HepG2 (cell line): ENCODE data around the gene DENND5A. TPM values are rescaled to one million over a fixed set of nuclear protein-coding genes. Genes with fewer than 3 reads are reported as not detected.

Source experiments
- ATAC-seq: fragments of 200-7000 bp; cut with Tn5 transposase; 3 replicates; pipeline ENCODE4 v1.9.1; 2020; ENCODE audit warnings: mild to moderate bottlenecking, moderate library complexity
- BruUV-seq: library from RNA; stranded (reverse); fragments of 400-500 nt; replicated peaks from 2 replicates; lab custom pipeline; 2021; lab: Mats Ljungman, UMichigan
- CTCF ChIA-PET: fragments of 300-600 bp; formaldehyde crosslinking; extraction: SDS; loops from one replicate; lab custom pipeline; 2021; ENCODE audit warnings: low total read pairs, inconsistent platforms, low intra/inter-chr PET ratio; lab: Yijun Ruan, JAX
- POLR2A ChIA-PET: fragments of 350-600 bp; sonication (Branson Sonifier 250); formaldehyde crosslinking; loops from one replicate; lab custom pipeline; 2020; ENCODE audit warnings: antibody characterized with exemption, inconsistent platforms; lab: Yijun Ruan, JAX
- DNase-seq: peaks from one replicate; pipeline ENCODE4 v3.0.0-alpha.2; 2015; ENCODE audit warnings: low spot score
- FAIRE-seq: peaks from 3 replicates; lab custom pipeline; 2011; peaks lifted over from hg19 to GRCh38; lab: Jason Lieb, UNC
- H2AFZ ChIP-seq: one replicate; pipeline ENCODE4 v1.6.1; 2011; ENCODE audit warnings: low read length, inconsistent platforms
- H3K27ac ChIP-seq: fragments of 300-600 bp; 3 replicates; pipeline ENCODE4 v1.8.0; 2011; ENCODE audit warnings: mixed run types, mild to moderate bottlenecking, mixed read lengths, low read length, inconsistent platforms; ENCODE audit not compliant: insufficient read depth; ENCODE audit errors: extremely low read length
- H3K27me3 ChIP-seq, 2 experiments: fragments of 200-600 bp in 1 of 2; 2 replicates in 1 of 2; 3 replicates in 1 of 2; pipeline versions ENCODE4 v1.6.0 to v1.8.0; 2011; ENCODE audit warnings: low read length in 2 of 2, mild to moderate bottlenecking in 2 of 2, moderate library complexity in 2 of 2, inconsistent platforms in 1 of 2; ENCODE audit not compliant: insufficient read depth in 2 of 2, control insufficient read depth in 1 of 2
- H3K36me3 ChIP-seq, 2 experiments: fragments of 200-600 bp in 1 of 2; replicated peaks in 1 of 2; 2 replicates in 1 of 2; 3 replicates in 1 of 2; pipeline versions ENCODE4 v1.5.1 to v1.8.0; 2011; ENCODE audit warnings: low read length in 2 of 2, inconsistent platforms in 1 of 2; ENCODE audit not compliant: insufficient read depth in 2 of 2, control insufficient read depth in 1 of 2
- H3K4me1 ChIP-seq: 2 replicates; pipeline ENCODE4 v1.5.1; 2012; ENCODE audit warnings: low read length, inconsistent platforms; ENCODE audit not compliant: insufficient read depth
- H3K4me2 ChIP-seq: 2 replicates; pipeline ENCODE4 v1.6.0; 2011; ENCODE audit warnings: low read depth, low read length, inconsistent platforms
- H3K4me3 ChIP-seq, 3 experiments: fragments of 200-600 bp in 1 of 3; sonication (generic), shearing (Covaris generic) in 1 of 3; replicated peaks in 1 of 3; 2 replicates each; pipeline ENCODE4 v1.5.1; 2011 to 2016; ENCODE audit warnings: low read length in 3 of 3, inconsistent platforms in 2 of 3, low read depth in 2 of 3, mild to moderate bottlenecking in 2 of 3, control low read depth in 1 of 3, mixed read lengths in 1 of 3; ENCODE audit not compliant: insufficient read depth in 1 of 3
- H3K79me2 ChIP-seq: one replicate; pipeline ENCODE4 v1.6.1; 2011; ENCODE audit warnings: low read length, inconsistent platforms; ENCODE audit not compliant: insufficient read depth
- H3K9ac ChIP-seq: 2 replicates; pipeline ENCODE4 v1.6.0; 2011; ENCODE audit warnings: mild to moderate bottlenecking, low read depth, low read length, inconsistent platforms; ENCODE audit not compliant: insufficient read depth
- H3K9me3 ChIP-seq: 2 replicates; pipeline ENCODE4 v1.5.1; 2012; ENCODE audit warnings: mild to moderate bottlenecking, low read length
- H4K20me1 ChIP-seq: 2 replicates; pipeline ENCODE4 v1.6.0; 2011; ENCODE audit warnings: inconsistent platforms, mild to moderate bottlenecking, low read length, moderate library complexity; ENCODE audit not compliant: insufficient read depth
- CBX5 ChIP-seq: sonication (generic); formaldehyde crosslinking; IDR thresholded peaks from 2 replicates; pipeline ENCODE4 v1.4.0; 2020; ENCODE audit warnings: missing genetic modification reagents, borderline replicate concordance
- GTF2F1 ChIP-seq: fragments of 150-350 bp; IDR thresholded peaks from 2 replicates; pipeline ENCODE4 v1.6.1; 2014; ENCODE audit warnings: low read length
- GTF3A ChIP-seq: sonication (generic); formaldehyde crosslinking; conservative IDR thresholded peaks from 2 replicates; pipeline ENCODE4 v1.4.0; 2020; ENCODE audit warnings: mild to moderate bottlenecking, missing genetic modification reagents
- SMYD3 ChIP-seq: sonication (generic); formaldehyde crosslinking; IDR thresholded peaks from 2 replicates; pipeline ENCODE4 v1.8.1; 2023; ENCODE audit warnings: mild to moderate bottlenecking, missing genetic modification reagents
- SRSF9 ChIP-seq: fragments of 200-400 bp; formaldehyde crosslinking; IDR thresholded peaks from 2 replicates; pipeline ENCODE4 v1.6.1; 2018; ENCODE audit warnings: borderline replicate concordance, mild to moderate bottlenecking, low read depth, low read length; ENCODE audit not compliant: insufficient read depth, poor library complexity, severe bottlenecking
- TCF7L2 ChIP-seq: IDR thresholded peaks from 2 replicates; pipeline ENCODE4 v1.6.1; 2011; ENCODE audit warnings: mild to moderate bottlenecking, low read depth, low read length, moderate library complexity
- ZFP62 ChIP-seq: sonication (generic); formaldehyde crosslinking; IDR thresholded peaks from 2 replicates; pipeline ENCODE4 v1.4.0; 2020; ENCODE audit warnings: missing genetic modification reagents
- ZFX ChIP-seq: sonication (generic); formaldehyde crosslinking; IDR thresholded peaks from 2 replicates; pipeline ENCODE4 v1.4.0; 2020; ENCODE audit warnings: mild to moderate bottlenecking, low read depth, missing genetic modification reagents, moderate library complexity
- ZNF30 ChIP-seq: sonication (generic); formaldehyde crosslinking; IDR thresholded peaks from 2 replicates; pipeline ENCODE4 v1.5.0; 2020; ENCODE audit warnings: mild to moderate bottlenecking, missing genetic modification reagents
- ZNF543 ChIP-seq: sonication (generic); formaldehyde crosslinking; IDR thresholded peaks from 2 replicates; pipeline ENCODE4 v1.4.0; 2020; ENCODE audit warnings: mild to moderate bottlenecking, missing genetic modification reagents
- ZSCAN30 ChIP-seq: sonication (generic); formaldehyde crosslinking; IDR thresholded peaks from 2 replicates; pipeline ENCODE4 v1.5.0; 2020; ENCODE audit warnings: mild to moderate bottlenecking, missing genetic modification reagents
- WGBS: methylation state at CpG from one replicate; pipeline ENCODE4 v1.1.6; 2017; ENCODE audit warnings: low lambda C conversion rate; 5-methylcytosine and 5-hydroxymethylcytosine counted together
- in situ Hi-C: cut with HindIII; loops from 2 replicates; pipeline ENCODE4 v1.10.0; 2017; ENCODE audit warnings: low pct_unique_long_range_greater_than_20kb; ENCODE audit not compliant: extremely low pct_ligation_motif_present
- intact Hi-C: fragments of 100-400 bp; cut with micrococcal nuclease; formaldehyde crosslinking; loops from one replicate; pipeline ENCODE4 v1.10.0; 2022; ENCODE audit not compliant: unreplicated experiment
- polyA plus RNA-seq, 8 experiments: library from polyadenylated mRNA; depleted of rRNA in 3 of 8; stranded (reverse) in 7 of 8; unstranded in 1 of 8; fragments of >200 nt; fragmentation: Illumina TruSeq in 4 of 8; extraction: Trizol in 4 of 8; gene quantifications; 2 replicates each; pipeline versions ENCODE4 v1.2.1 to v1.2.3, GENCODE V29; 2011 to 2016; ENCODE audit warnings: low read depth in 4 of 8, missing spikeins in 1 of 8, mixed read lengths in 1 of 8; ENCODE audit not compliant: insufficient read depth in 1 of 8
- total RNA-seq, 5 experiments: library from RNA; depleted of rRNA; stranded (reverse); fragments of >200 nt; fragmentation: Illumina TruSeq; extraction: Trizol; gene quantifications; 2 replicates each; pipeline ENCODE4 v1.2.3, GENCODE V29; 2016; ENCODE audit warnings: low read depth in 1 of 5
- TF ChIP-seq, protein P1 (sequence below): sonication (generic); formaldehyde crosslinking; IDR thresholded peaks from 2 replicates; pipeline ENCODE4 v1.4.0; 2020; ENCODE audit warnings: missing genetic modification reagents
- TF ChIP-seq, protein P2 (sequence below): sonication (generic); formaldehyde crosslinking; IDR thresholded peaks from 2 replicates; pipeline ENCODE4 v1.4.0; 2020; ENCODE audit warnings: mild to moderate bottlenecking, low read depth, missing genetic modification reagents
- TF ChIP-seq, protein P3 (sequence below): sonication (generic); formaldehyde crosslinking; IDR thresholded peaks from 2 replicates; pipeline ENCODE4 v1.5.0; 2020; ENCODE audit warnings: mild to moderate bottlenecking, missing genetic modification reagents, moderate library complexity
- TF ChIP-seq, protein P4 (sequence below): IDR thresholded peaks from 2 replicates; pipeline ENCODE4 v1.4.0; 2020; ENCODE audit warnings: mild to moderate bottlenecking, missing genetic modification reagents
- TF ChIP-seq, protein P5 (sequence below): sonication (generic); formaldehyde crosslinking; IDR thresholded peaks from 2 replicates; pipeline ENCODE4 v1.4.0; 2020; ENCODE audit warnings: mild to moderate bottlenecking, missing genetic modification reagents

DENND5A gene
- total and polyA plus RNA-seq, 2 of the 13 experiments (the other 11 are each of a cell fraction or from before 2014, with no cell fraction given), result 63.3 to 145 TPM

DNA sequence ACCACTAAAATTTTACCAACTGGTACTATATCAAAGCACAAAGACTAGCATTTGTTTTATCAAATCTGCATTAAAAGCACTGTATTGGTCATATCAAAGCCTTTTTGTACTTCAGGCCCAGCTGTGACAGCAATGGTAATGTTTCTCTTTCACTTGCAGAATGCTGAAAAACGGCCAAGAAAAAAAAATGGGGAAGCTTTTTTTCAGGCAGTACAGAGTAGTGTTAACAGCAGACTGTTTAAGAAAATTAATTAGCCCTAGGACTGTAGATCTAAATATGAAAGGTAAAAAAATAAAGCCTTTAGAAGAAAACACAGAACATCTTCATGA, 33.3 kb downstream of the DENND5A start (continued):
- TF ChIP-seq ZNF30 (CRISPR knock-in tag), result no peak
- TF ChIP-seq GTF3A (CRISPR knock-in tag), result no peak
- TF ChIP-seq SRSF9, result no peak
- no peak for TF ChIP-seq GTF2F1
- no peak for TF ChIP-seq CBX5 (CRISPR knock-in tag)
- TF ChIP-seq ZSCAN30 (CRISPR knock-in tag), result no peak

DNA sequence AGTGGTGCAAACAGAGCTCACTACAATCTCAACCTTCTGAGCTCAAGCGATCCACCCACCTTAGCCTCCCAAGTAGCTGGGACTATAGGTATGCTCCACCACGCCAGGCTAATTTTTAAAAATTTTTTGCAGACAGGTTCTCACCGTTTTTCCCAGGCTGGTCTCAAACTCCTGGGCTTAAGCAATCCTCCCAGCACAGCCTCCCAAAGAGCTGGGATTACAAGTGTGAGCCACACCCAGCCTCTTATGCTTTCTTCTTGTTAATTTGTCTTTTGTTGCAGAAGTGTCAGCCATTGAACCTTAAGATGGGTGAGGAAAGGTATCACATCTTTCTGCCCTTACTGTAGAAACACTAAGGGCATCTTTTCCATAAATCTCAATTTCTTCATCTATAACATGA, 34.9 kb downstream of the DENND5A start:
- no peak overlapping the region for H3K4me2 ChIP-seq
- in situ Hi-C loops (no loop called here), intact Hi-C loops (no loop called here)
- peaks cover 92% of the 10 kb centered on the region for H3K79me2 ChIP-seq
- H3K4me3 ChIP-seq, result no peak overlapping the region
- no peaks in the 10 kb centered on the region for H3K27me3 ChIP-seq
- H4K20me1 ChIP-seq, result peaks cover 40% of the 10 kb centered on the region
- H3K4me1 ChIP-seq, result peaks cover 24% of the 10 kb centered on the region
- no peak for FAIRE-seq
- no peak for DNase-seq
- no peaks in the 10 kb centered on the region; a peak in 1 of 5 replicates for H3K36me3 ChIP-seq
- H3K9me3 ChIP-seq, result no peaks in the 10 kb centered on the region
- ChIA-PET CTCF (no interaction called here), POLR2A (no interaction called here)
- no TSS peak for BruUV-seq
- H3K27ac ChIP-seq, result no peak overlapping the region
- H2AFZ ChIP-seq, result no peak overlapping the region
- 86% methylated on average over 3 of the region's 3 CpGs for WGBS
- H3K9ac ChIP-seq, result no peak overlapping the region
- ATAC-seq, result no peak
- TF ChIP-seq, protein P1, sequence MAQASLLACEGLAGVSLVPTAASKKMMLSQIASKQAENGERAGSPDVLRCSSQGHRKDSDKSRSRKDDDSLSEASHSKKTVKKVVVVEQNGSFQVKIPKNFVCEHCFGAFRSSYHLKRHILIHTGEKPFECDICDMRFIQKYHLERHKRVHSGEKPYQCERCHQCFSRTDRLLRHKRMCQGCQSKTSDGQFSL (CRISPR knock-in tag), result no peak
- TF ChIP-seq, protein P2, sequence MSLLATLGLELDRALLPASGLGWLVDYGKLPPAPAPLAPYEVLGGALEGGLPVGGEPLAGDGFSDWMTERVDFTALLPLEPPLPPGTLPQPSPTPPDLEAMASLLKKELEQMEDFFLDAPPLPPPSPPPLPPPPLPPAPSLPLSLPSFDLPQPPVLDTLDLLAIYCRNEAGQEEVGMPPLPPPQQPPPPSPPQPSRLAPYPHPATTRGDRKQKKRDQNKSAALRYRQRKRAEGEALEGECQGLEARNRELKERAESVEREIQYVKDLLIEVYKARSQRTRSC (CRISPR knock-in tag), result no peak
- TF ChIP-seq ZFX (CRISPR knock-in tag), result no peak
- TF ChIP-seq ZFP62, result no peak
- TF ChIP-seq, protein P3, sequence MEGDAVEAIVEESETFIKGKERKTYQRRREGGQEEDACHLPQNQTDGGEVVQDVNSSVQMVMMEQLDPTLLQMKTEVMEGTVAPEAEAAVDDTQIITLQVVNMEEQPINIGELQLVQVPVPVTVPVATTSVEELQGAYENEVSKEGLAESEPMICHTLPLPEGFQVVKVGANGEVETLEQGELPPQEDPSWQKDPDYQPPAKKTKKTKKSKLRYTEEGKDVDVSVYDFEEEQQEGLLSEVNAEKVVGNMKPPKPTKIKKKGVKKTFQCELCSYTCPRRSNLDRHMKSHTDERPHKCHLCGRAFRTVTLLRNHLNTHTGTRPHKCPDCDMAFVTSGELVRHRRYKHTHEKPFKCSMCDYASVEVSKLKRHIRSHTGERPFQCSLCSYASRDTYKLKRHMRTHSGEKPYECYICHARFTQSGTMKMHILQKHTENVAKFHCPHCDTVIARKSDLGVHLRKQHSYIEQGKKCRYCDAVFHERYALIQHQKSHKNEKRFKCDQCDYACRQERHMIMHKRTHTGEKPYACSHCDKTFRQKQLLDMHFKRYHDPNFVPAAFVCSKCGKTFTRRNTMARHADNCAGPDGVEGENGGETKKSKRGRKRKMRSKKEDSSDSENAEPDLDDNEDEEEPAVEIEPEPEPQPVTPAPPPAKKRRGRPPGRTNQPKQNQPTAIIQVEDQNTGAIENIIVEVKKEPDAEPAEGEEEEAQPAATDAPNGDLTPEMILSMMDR (CRISPR knock-in tag), result no peak
- no peak for TF ChIP-seq SMYD3
- no peak for TF ChIP-seq ZNF543 (CRISPR knock-in tag)
- TF ChIP-seq, protein P4, sequence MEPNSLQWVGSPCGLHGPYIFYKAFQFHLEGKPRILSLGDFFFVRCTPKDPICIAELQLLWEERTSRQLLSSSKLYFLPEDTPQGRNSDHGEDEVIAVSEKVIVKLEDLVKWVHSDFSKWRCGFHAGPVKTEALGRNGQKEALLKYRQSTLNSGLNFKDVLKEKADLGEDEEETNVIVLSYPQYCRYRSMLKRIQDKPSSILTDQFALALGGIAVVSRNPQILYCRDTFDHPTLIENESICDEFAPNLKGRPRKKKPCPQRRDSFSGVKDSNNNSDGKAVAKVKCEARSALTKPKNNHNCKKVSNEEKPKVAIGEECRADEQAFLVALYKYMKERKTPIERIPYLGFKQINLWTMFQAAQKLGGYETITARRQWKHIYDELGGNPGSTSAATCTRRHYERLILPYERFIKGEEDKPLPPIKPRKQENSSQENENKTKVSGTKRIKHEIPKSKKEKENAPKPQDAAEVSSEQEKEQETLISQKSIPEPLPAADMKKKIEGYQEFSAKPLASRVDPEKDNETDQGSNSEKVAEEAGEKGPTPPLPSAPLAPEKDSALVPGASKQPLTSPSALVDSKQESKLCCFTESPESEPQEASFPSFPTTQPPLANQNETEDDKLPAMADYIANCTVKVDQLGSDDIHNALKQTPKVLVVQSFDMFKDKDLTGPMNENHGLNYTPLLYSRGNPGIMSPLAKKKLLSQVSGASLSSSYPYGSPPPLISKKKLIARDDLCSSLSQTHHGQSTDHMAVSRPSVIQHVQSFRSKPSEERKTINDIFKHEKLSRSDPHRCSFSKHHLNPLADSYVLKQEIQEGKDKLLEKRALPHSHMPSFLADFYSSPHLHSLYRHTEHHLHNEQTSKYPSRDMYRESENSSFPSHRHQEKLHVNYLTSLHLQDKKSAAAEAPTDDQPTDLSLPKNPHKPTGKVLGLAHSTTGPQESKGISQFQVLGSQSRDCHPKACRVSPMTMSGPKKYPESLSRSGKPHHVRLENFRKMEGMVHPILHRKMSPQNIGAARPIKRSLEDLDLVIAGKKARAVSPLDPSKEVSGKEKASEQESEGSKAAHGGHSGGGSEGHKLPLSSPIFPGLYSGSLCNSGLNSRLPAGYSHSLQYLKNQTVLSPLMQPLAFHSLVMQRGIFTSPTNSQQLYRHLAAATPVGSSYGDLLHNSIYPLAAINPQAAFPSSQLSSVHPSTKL (CRISPR knock-in tag), result no peak
- TF ChIP-seq, protein P5, sequence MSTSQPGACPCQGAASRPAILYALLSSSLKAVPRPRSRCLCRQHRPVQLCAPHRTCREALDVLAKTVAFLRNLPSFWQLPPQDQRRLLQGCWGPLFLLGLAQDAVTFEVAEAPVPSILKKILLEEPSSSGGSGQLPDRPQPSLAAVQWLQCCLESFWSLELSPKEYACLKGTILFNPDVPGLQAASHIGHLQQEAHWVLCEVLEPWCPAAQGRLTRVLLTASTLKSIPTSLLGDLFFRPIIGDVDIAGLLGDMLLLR (CRISPR knock-in tag), result no peak
- TF ChIP-seq TCF7L2, result no peak
